HepG2 (cell line): Measurements from ENCODE around the gene MYL9. TPM values are rescaled to one million over a fixed set of nuclear protein-coding genes. Genes with fewer than 3 reads are reported as not detected.

Experiments
- CEBPG ChIP-seq: IDR thresholded peaks from 2 replicates; pipeline ENCODE4 v1.6.1; 2016
- FOXM1 ChIP-seq: sonication (generic); formaldehyde crosslinking; IDR thresholded peaks from 2 replicates; pipeline ENCODE4 v1.5.0; 2020; ENCODE audit warnings: missing genetic modification reagents
- GATAD2A ChIP-seq: IDR thresholded peaks from 2 replicates; pipeline ENCODE4 v1.6.1; 2016
- GPBP1L1 ChIP-seq: sonication (generic); formaldehyde crosslinking; IDR thresholded peaks from 2 replicates; pipeline ENCODE4 v1.5.0; 2020; ENCODE audit warnings: mild to moderate bottlenecking, missing genetic modification reagents
- HMG20A ChIP-seq: IDR thresholded peaks from 2 replicates; pipeline ENCODE4 v1.6.1; 2016; ENCODE audit warnings: borderline replicate concordance
- MZF1 ChIP-seq: sonication (generic); formaldehyde crosslinking; IDR thresholded peaks from 2 replicates; pipeline ENCODE4 v1.8.1; 2023; ENCODE audit warnings: mild to moderate bottlenecking, missing genetic modification reagents, borderline replicate concordance
- NFE2L2 ChIP-seq: fragments of 150-350 bp; IDR thresholded peaks from 2 replicates; pipeline ENCODE4 v1.6.1; 2014; ENCODE audit warnings: low read length
- SKI ChIP-seq: fragments of 450-650 bp; IDR thresholded peaks from one replicate; pipeline ENCODE4 v1.6.1; 2018; ENCODE audit warnings: mild to moderate bottlenecking; ENCODE audit not compliant: partially characterized antibody
- SNAPC5 ChIP-seq: sonication (generic); formaldehyde crosslinking; IDR thresholded peaks from 2 replicates; pipeline ENCODE4 v1.8.1; 2023; ENCODE audit warnings: mild to moderate bottlenecking, missing genetic modification reagents, borderline replicate concordance
- SP4 ChIP-seq: sonication (generic); formaldehyde crosslinking; IDR thresholded peaks from 2 replicates; pipeline ENCODE4 v1.8.1; 2023; ENCODE audit warnings: mild to moderate bottlenecking, missing genetic modification reagents
- TMF1 ChIP-seq: sonication (generic); formaldehyde crosslinking; IDR thresholded peaks from 2 replicates; pipeline ENCODE4 v1.8.1; 2022; ENCODE audit warnings: low read depth, missing genetic modification reagents
- TRAFD1 ChIP-seq: sonication (generic); formaldehyde crosslinking; IDR thresholded peaks from 2 replicates; pipeline ENCODE4 v1.5.1; 2020; ENCODE audit warnings: missing genetic modification reagents, mild to moderate bottlenecking, borderline replicate concordance
- YY1 ChIP-seq: IDR thresholded peaks from 2 replicates; pipeline ENCODE4 v1.6.1; 2011; ENCODE audit warnings: low read length, low read depth, moderate library complexity, mild to moderate bottlenecking; ENCODE audit not compliant: insufficient read depth, insufficient replicate concordance
- ZFP1 ChIP-seq: IDR thresholded peaks from 2 replicates; pipeline ENCODE4 v1.6.1; 2016
- ZNF180 ChIP-seq: sonication (generic); formaldehyde crosslinking; IDR thresholded peaks from 2 replicates; pipeline ENCODE4 v1.4.0; 2020; ENCODE audit warnings: low read depth, missing genetic modification reagents, borderline replicate concordance
- ZNF264 ChIP-seq: sonication (generic); formaldehyde crosslinking; IDR thresholded peaks from 2 replicates; pipeline ENCODE4 v1.4.0; 2020; ENCODE audit warnings: missing genetic modification reagents
- ZNF292 ChIP-seq: sonication (generic); formaldehyde crosslinking; IDR thresholded peaks from 2 replicates; pipeline ENCODE4 v1.8.1; 2022; ENCODE audit warnings: mild to moderate bottlenecking, low read depth, missing genetic modification reagents, borderline replicate concordance
- ZNF710 ChIP-seq: sonication (generic); formaldehyde crosslinking; IDR thresholded peaks from 2 replicates; pipeline ENCODE4 v1.5.0; 2020; ENCODE audit warnings: mild to moderate bottlenecking, missing genetic modification reagents, borderline replicate concordance
- ZNF891 ChIP-seq: sonication (generic); formaldehyde crosslinking; IDR thresholded peaks from 2 replicates; pipeline ENCODE4 v1.5.0; 2020; ENCODE audit warnings: mild to moderate bottlenecking, missing genetic modification reagents
- polyA plus RNA-seq, 8 experiments: library from polyadenylated mRNA; depleted of rRNA in 3 of 8; stranded (reverse) in 7 of 8; unstranded in 1 of 8; fragments of >200 nt; fragmentation: Illumina TruSeq in 4 of 8; extraction: Trizol in 4 of 8; gene quantifications; 2 replicates each; pipeline versions ENCODE4 v1.2.1 to v1.2.3, GENCODE V29; 2011 to 2016; ENCODE audit warnings: low read depth in 4 of 8, missing spikeins in 1 of 8, mixed read lengths in 1 of 8; ENCODE audit not compliant: insufficient read depth in 1 of 8
- total RNA-seq, 5 experiments: library from RNA; depleted of rRNA; stranded (reverse); fragments of >200 nt; fragmentation: Illumina TruSeq; extraction: Trizol; gene quantifications; 2 replicates each; pipeline ENCODE4 v1.2.3, GENCODE V29; 2016; ENCODE audit warnings: low read depth in 1 of 5

MYL9 gene
- total and polyA plus RNA-seq, 2 of the 13 experiments (the other 11 are each of a cell fraction or from before 2014, with no cell fraction given) = 0.87 to 2.2 TPM

- TF ChIP-seq ZNF710 (CRISPR knock-in tag) (no peak), MZF1 (CRISPR knock-in tag) (no peak), ZNF180 (CRISPR knock-in tag) (no peak), ZNF264 (CRISPR knock-in tag) (peak; percentile 9; the same call in 1 of the 2 replicates), ZFP1 (CRISPR knock-in tag) (0 out of 2 replicates have a peak, but pooled peaks have one; percentile 39), TRAFD1 (no peak), TMF1 (CRISPR knock-in tag) (no peak), GPBP1L1 (no peak), SP4 (peak; percentile 62), CEBPG (CRISPR knock-in tag) (no peak), SNAPC5 (no peak), ZNF292 (no peak; the same call in 1 of the 2 replicates), HMG20A (CRISPR knock-in tag) (no peak), ZNF891 (CRISPR knock-in tag) (no peak; the same call in 1 of the 2 replicates), FOXM1 (CRISPR knock-in tag) (no peak), GATAD2A (CRISPR knock-in tag) (peak; percentile 24; the same call in 1 of the 2 replicates), YY1 (no peak), SKI (no peak), NFE2L2 (no peak)
These were observed 30.5 kb downstream of the MYL9 start (continued) for GRCh38 chr20:36571564-36572504.
